ENCODE results near the gene FRMD5.
"Not testable (repeated sequence)": the region's sequence is repeated elsewhere in the genome, so short reads cannot be mapped to it uniquely, and the experiment has no call there.

The FRMD5 gene

GRCh38 chr15:44038755-44039191 lies 156.3 kb downstream of the FRMD5 start:
- H3K27ac ChIP-seq, result no peak overlapping the region
- no peak overlapping the region for H3K4me2 ChIP-seq
- no peak for TF ChIP-seq Cebpa-rat (IDR thresholded peaks at IDR 0.05)
- H3K27me3 ChIP-seq, result no peaks in the 10 kb centered on the region
- no peaks in the 10 kb centered on the region for H3K36me3 ChIP-seq
- H3K9me3 ChIP-seq, result no peaks in the 10 kb centered on the region
- no peak overlapping the region for H3K9ac ChIP-seq
- no peak overlapping the region for H3K4me3 ChIP-seq
- H3K4me1 ChIP-seq, result no peaks in the 10 kb centered on the region
- no peaks in the 10 kb centered on the region for H4K20me1 ChIP-seq

- no peaks in the 10 kb centered on the region for H3K9me3 ChIP-seq
- H3K9ac ChIP-seq, result no peak overlapping the region
- H4K20me1 ChIP-seq, result no peaks in the 10 kb centered on the region
- H3K4me1 ChIP-seq, result no peaks in the 10 kb centered on the region
- no peak overlapping the region for H3K4me3 ChIP-seq
- H3K4me2 ChIP-seq, result no peak overlapping the region
- TF ChIP-seq Cebpa-rat (IDR thresholded peaks at IDR 0.05), result no peak
- H3K27me3 ChIP-seq, result no peaks in the 10 kb centered on the region
- H3K27ac ChIP-seq, result no peak overlapping the region
- H3K36me3 ChIP-seq, result no peaks in the 10 kb centered on the region
These were observed 159.0 kb downstream of the FRMD5 start for GRCh38 chr15:44035781-44036699.

GRCh38 chr15:44034933-44035624 lies 160.0 kb downstream of the FRMD5 start:
- Histone ChIP-seq H3K36me3 (no peaks in the 10 kb centered on the region), H3K9ac (no peak overlapping the region), H4K20me1 (no peaks in the 10 kb centered on the region), H3K27me3 (no peaks in the 10 kb centered on the region), H3K4me2 (no peak overlapping the region), H3K27ac (no peak overlapping the region), H3K4me1 (no peaks in the 10 kb centered on the region), H3K4me3 (no peak overlapping the region), H3K9me3 (no peaks in the 10 kb centered on the region)
- no peak for TF ChIP-seq Cebpa-rat (IDR thresholded peaks at IDR 0.05)

GRCh38 chr15:44034334-44034733 lies 160.7 kb downstream of the FRMD5 start:
- TF ChIP-seq Cebpa-rat (IDR thresholded peaks at IDR 0.05), result no peak
- no peak overlapping the region for H3K27ac ChIP-seq
- H3K9me3 ChIP-seq, result no peaks in the 10 kb centered on the region
- no peaks in the 10 kb centered on the region for H4K20me1 ChIP-seq
- no peak overlapping the region for H3K4me2 ChIP-seq
- no peak overlapping the region for H3K4me3 ChIP-seq
- H3K36me3 ChIP-seq, result no peaks in the 10 kb centered on the region
- H3K9ac ChIP-seq, result no peak overlapping the region
- no peaks in the 10 kb centered on the region for H3K4me1 ChIP-seq
- H3K27me3 ChIP-seq, result no peaks in the 10 kb centered on the region

- H3K9me3 ChIP-seq, result no peaks in the 10 kb centered on the region
- no peaks in the 10 kb centered on the region for H4K20me1 ChIP-seq
- TF ChIP-seq Cebpa-rat (IDR thresholded peaks at IDR 0.05), result no peak
- no peaks in the 10 kb centered on the region for H3K4me1 ChIP-seq
- H3K27me3 ChIP-seq, result no peaks in the 10 kb centered on the region
- no peak overlapping the region for H3K4me2 ChIP-seq
- H3K36me3 ChIP-seq, result no peaks in the 10 kb centered on the region
- no peak overlapping the region for H3K9ac ChIP-seq
- no peak overlapping the region for H3K4me3 ChIP-seq
- H3K27ac ChIP-seq, result no peak overlapping the region
These were observed 161.2 kb downstream of the FRMD5 start for GRCh38 chr15:44033894-44034293.

- H3K4me3 ChIP-seq, H3K36me3 ChIP-seq, H3K4me2 ChIP-seq, H4K20me1 ChIP-seq, H3K27ac ChIP-seq, H3K27me3 ChIP-seq, H3K9me3 ChIP-seq, H3K4me1 ChIP-seq, H3K9ac ChIP-seq: not testable (repeated sequence)
These were observed 162.3 kb downstream of the FRMD5 start for GRCh38 chr15:44032820-44033219.

GRCh38 chr15:44029940-44030568 lies 165.0 kb downstream of the FRMD5 start:
- H4K20me1 ChIP-seq, result no peaks in the 10 kb centered on the region
- H3K9ac ChIP-seq, result no peak overlapping the region
- no peaks in the 10 kb centered on the region for H3K9me3 ChIP-seq
- no peak overlapping the region for H3K27ac ChIP-seq
- TF ChIP-seq Cebpa-rat (IDR thresholded peaks at IDR 0.05), result no peak
- no peak overlapping the region for H3K4me2 ChIP-seq
- H3K27me3 ChIP-seq, result no peaks in the 10 kb centered on the region
- no peak overlapping the region for H3K4me3 ChIP-seq
- no peaks in the 10 kb centered on the region for H3K4me1 ChIP-seq
- no peaks in the 10 kb centered on the region for H3K36me3 ChIP-seq

- H3K27ac ChIP-seq, result no peak overlapping the region
- no peaks in the 10 kb centered on the region for H3K9me3 ChIP-seq
- H3K4me3 ChIP-seq, result no peak overlapping the region
- H3K4me1 ChIP-seq, result no peaks in the 10 kb centered on the region
- no peak overlapping the region for H3K4me2 ChIP-seq
- H3K36me3 ChIP-seq, result no peaks in the 10 kb centered on the region
- no peak for TF ChIP-seq Cebpa-rat (IDR thresholded peaks at IDR 0.05)
- no peak overlapping the region for H3K9ac ChIP-seq
- H3K27me3 ChIP-seq, result no peaks in the 10 kb centered on the region
- no peaks in the 10 kb centered on the region for H4K20me1 ChIP-seq
These were observed 166.1 kb downstream of the FRMD5 start for GRCh38 chr15:44029003-44029402.

GRCh38 chr15:44028349-44028748 lies 166.7 kb downstream of the FRMD5 start:
- no peak for TF ChIP-seq Cebpa-rat (IDR thresholded peaks at IDR 0.05)
- Histone ChIP-seq H3K4me1 (no peaks in the 10 kb centered on the region), H4K20me1 (no peaks in the 10 kb centered on the region), H3K27ac (no peak overlapping the region), H3K4me2 (no peak overlapping the region), H3K36me3 (no peaks in the 10 kb centered on the region), H3K9ac (no peak overlapping the region), H3K4me3 (no peak overlapping the region), H3K9me3 (no peaks in the 10 kb centered on the region), H3K27me3 (no peaks in the 10 kb centered on the region)

GRCh38 chr15:44024155-44024554 lies 170.9 kb downstream of the FRMD5 start:
- H3K27ac ChIP-seq, result no peak overlapping the region
- TF ChIP-seq Cebpa-rat (IDR thresholded peaks at IDR 0.05), result no peak
- no peak overlapping the region for H3K4me2 ChIP-seq
- no peaks in the 10 kb centered on the region for H4K20me1 ChIP-seq
- no peaks in the 10 kb centered on the region for H3K9me3 ChIP-seq
- no peak overlapping the region for H3K4me3 ChIP-seq
- H3K36me3 ChIP-seq, result no peaks in the 10 kb centered on the region
- H3K9ac ChIP-seq, result no peak overlapping the region
- H3K4me1 ChIP-seq, result no peaks in the 10 kb centered on the region
- no peaks in the 10 kb centered on the region for H3K27me3 ChIP-seq

All from BLaER1 (cell line).